Measurements from ENCODE around the gene MSI2.

MSI2 gene

DNA sequence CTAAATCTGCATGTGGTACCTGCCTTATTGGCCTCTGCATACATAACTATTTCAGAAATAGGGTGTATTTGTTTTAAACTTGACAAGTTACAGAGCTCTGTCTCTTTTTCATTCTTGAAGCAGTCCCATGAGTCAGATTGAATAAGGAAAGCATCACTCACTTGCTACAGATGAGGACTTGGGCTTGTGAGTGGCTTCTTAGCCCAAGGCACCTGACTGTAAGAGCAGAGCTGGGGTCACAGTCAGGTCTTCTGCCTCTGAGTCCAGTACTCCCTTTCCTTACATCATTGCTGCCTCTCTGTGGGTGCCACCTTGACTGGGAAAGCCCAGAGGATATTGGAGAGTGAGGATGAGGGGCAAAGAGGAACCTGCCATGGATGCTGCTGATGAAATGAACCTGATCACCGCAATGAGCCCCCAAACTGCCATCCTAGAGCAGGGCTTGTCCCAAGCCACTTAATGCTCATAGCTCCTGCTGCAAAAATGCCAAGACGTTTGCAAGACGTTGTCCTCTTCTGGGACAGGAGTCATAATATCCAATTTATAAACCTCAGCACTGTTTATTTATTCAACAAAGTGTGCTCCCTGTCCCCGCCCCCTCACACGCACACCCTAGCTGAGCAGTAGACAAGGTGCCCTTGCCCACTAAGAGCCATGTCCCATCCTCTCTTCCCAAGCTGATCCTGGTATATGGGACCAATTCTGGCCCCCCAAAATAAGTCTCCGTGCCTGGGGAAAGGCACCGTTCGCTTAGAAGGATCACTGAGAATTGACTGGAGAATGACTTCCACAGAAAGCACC, 414.6 kb downstream of the MSI2 start:
- no peak for TF ChIP-seq JUND (IDR thresholded peaks at IDR 0.05; ENCODE audit: low read depth)
- in situ Hi-C loops (cut with HindIII; ENCODE audit: low pct_unique_long_range_greater_than_20kb, low sequenced_read_pairs): no loop called here
- DNase-seq (ENCODE audit: low read depth in 1 of 2, low spot score in 1 of 2): no peak

DNA sequence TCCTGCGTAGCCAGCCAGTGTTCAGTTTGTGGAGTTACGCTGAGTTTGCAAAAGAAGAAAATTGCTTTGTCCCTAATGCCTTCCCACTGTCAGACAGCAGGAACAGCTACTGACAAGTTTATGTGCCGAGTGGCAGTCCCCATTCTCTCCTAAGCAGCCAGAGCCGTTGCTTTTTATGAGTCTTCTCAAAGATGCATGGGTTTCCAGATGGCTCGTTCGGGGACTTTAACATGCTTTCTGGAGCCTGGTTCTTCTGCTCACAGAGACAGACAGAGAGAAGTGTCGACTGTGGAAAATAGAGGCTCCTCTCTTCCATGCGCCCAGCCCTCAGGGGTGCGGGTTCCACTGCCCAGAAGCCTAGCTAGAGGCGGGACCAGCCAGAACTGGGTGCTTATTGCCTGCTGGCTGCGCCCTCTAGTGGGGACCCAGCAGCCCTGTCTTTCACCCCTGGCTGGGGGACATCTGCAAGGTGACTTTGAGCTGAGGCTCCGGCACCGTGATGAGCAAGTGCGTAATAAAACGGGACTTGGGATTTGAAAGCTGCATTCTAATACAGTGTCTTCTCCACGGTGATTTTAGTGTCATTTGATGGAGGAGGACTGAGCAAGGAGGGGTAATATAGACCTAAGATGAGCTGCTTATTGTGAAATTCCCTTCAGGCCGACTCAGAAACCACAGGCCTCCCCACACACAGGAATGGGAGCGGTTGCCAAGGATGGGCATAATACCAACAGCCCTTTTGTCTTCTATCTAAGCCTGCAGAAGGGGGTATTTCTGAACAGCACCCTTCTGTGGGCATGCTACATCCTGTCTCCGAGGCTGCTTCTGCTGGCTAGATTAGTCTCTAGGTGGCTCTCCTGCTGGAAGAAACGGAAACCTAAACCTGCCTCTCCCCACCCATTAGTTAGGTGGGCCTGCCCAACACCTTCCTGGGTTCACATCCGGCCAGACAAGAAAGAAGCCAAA, 415.6 kb downstream of the MSI2 start:
- TF ChIP-seq JUND (IDR thresholded peaks at IDR 0.05; ENCODE audit: low read depth): no peak
- peak; percentile 74 to 95 for DNase-seq (ENCODE audit: low read depth in 1 of 2, low spot score in 1 of 2)
- in situ Hi-C loops (cut with HindIII; ENCODE audit: low pct_unique_long_range_greater_than_20kb, low sequenced_read_pairs): no loop called here

DNA sequence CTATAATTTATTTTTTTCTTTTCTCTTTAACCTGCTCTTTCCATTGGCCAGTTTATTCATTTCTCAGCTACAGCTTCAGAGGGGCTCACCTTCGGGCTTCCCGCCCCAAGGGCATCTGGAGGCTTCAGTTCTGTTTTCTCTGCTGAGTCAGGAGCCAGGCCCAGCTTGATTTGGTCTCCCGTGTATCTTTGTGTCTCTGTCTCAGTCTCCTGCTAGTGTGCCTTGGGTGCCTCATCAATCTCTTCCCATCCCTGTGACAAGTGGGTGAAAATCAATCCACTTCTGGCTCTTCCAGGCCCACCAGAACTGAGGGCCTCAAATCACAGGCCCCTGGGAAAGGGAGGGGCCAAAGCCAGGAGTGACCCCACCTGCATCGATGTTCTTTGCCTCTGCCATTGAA, 416.6 kb downstream of the MSI2 start:
- no peak for DNase-seq (ENCODE audit: low read depth in 1 of 2, low spot score in 1 of 2)
- TF ChIP-seq JUND (IDR thresholded peaks at IDR 0.05; ENCODE audit: low read depth): no peak
- in situ Hi-C loops (cut with HindIII; ENCODE audit: low pct_unique_long_range_greater_than_20kb, low sequenced_read_pairs): no loop called here

DNA sequence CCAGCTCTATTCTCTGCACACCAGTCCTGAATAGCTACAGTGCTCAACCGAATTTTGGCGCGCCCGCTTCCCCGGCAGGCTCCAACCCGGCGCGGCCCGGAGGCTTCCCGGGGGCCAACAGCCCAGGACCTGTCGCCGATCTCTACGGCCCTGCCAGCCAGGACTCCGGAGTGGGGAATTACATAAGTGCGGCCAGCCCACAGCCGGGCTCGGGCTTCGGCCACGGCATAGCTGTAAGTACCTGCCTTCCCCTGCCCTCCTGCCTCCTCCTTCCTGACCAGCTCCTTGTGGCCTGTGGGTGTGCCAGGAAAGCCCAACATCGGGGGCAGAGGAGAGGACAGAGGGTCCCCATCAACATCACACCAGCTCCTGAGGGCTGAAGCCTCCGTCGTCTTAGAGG, 418.6 kb downstream of the MSI2 start:
- in situ Hi-C loops (cut with HindIII; ENCODE audit: low pct_unique_long_range_greater_than_20kb, low sequenced_read_pairs): no loop called here
- TF ChIP-seq JUND (IDR thresholded peaks at IDR 0.05; ENCODE audit: low read depth): no peak
- no peak for DNase-seq (ENCODE audit: low read depth in 1 of 2, low spot score in 1 of 2)

DNA sequence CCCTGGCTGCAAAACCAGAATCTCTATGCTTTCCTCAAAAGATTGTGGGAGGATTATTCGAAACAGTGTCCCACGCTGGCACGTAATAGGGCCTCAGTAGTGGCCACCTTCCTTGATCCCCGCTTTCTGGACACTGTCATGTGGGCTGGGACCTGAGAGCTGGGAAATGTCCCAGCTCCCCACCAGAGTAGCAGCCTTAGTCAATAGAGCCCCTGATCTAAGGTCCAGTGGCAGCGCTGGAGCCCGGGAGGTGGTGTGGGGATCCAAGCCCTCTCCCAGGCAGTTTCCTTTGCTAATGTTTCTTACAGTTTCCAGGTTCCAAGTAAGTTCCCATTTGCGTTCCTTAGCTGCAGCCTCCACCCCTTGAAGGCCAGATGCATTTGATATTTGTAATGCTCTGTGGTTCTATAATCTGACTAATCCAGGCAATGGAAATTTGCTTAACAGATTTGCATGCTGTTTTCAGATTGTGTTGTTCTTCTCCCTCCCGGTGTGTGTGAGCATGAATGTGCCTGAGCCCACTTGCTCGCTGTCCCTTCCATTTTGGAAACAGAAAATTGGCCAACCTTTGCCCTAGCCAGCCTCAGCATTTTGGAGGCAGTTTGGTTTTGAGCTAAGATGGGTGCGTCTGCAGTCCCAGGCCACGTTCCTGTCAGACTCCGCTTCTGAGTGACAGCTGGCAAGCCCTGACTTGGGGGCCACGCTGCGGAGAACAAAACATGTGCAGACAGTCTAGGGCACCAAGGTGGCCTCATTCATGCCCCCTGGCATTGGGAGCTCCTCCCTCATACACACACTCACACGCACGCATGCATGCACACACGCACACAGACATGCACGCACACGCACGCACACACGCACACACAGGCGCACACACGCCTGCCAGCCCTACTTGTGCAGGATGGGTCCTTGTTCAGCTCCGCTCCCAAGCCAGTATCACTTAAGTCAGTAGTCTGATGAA, 419.4 kb downstream of the MSI2 start:
- DNase-seq (ENCODE audit: low read depth in 1 of 2, low spot score in 1 of 2): no peak
- no peak for TF ChIP-seq JUND (IDR thresholded peaks at IDR 0.05; ENCODE audit: low read depth)
- in situ Hi-C loops (cut with HindIII; ENCODE audit: low pct_unique_long_range_greater_than_20kb, low sequenced_read_pairs): no loop called here

DNA sequence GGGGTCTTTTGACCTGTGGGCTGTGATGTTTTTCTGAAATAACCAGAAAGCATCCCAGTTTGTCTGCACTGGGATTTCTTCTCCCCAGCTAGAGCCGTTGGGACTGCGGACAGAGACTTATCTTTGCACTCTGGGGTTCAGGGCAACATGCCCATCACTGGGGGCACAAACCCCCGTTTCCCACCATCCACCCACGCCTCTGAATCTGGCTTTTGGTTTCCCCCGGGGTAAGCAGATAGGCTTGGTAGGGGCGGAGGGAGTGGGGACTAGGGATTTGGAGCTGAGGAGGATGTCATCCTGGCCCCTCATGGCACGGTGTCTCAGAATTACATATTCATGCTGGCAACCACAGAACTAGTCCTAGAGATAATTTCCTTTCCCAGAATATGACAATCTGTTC, 420.2 kb downstream of the MSI2 start:
- in situ Hi-C loops (cut with HindIII; ENCODE audit: low pct_unique_long_range_greater_than_20kb, low sequenced_read_pairs): no loop called here
- DNase-seq (ENCODE audit: low read depth in 1 of 2, low spot score in 1 of 2): no peak
- no peak for TF ChIP-seq JUND (IDR thresholded peaks at IDR 0.05; ENCODE audit: low read depth)

DNA sequence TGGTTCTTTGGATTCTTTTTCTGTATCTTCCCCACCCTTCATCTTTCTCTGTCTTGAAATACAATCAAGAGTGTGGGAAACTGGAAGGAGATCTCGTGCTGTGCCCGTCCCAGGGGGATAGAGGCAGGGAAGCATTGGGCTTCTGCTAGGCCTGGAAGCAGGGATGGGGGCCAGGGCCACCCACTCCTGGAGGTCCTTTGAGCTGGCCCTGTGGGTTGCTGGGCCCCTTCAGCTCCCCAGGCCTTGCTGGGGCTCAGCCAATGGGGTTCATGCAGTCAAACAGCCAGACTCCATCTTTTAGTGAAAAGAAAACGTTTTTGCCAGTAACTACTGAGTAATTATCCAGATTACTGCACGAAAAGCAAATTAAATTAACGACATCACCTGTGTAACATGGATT, 421.0 kb downstream of the MSI2 start:
- in situ Hi-C loops (cut with HindIII; ENCODE audit: low pct_unique_long_range_greater_than_20kb, low sequenced_read_pairs): no loop called here
- no peak for DNase-seq (ENCODE audit: low read depth in 1 of 2, low spot score in 1 of 2)
- TF ChIP-seq JUND (IDR thresholded peaks at IDR 0.05; ENCODE audit: low read depth): no peak

DNA sequence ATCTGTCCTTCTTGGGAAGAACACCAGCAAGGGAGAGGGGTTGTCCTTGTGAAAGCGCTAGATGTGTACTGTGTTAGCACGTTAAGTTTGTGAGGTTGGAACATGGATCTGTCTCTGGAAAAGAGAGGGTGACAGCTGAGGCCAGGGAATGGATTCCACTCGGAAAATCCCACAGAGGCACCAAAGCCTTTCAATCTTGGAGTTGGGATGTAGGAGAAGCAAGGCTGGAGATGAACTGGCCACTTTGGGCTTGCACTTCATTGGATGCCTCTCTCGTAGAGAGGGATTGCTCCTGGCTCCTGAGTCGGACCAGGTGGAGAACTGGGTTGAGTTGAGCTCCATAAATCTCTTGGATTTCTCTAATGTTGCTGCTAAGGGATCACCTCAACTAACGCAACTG, 421.5 kb downstream of the MSI2 start:
- in situ Hi-C loops (cut with HindIII; ENCODE audit: low pct_unique_long_range_greater_than_20kb, low sequenced_read_pairs): no loop called here
- TF ChIP-seq JUND (IDR thresholded peaks at IDR 0.05; ENCODE audit: low read depth): no peak
- DNase-seq (ENCODE audit: low read depth in 1 of 2, low spot score in 1 of 2): no peak

DNA sequence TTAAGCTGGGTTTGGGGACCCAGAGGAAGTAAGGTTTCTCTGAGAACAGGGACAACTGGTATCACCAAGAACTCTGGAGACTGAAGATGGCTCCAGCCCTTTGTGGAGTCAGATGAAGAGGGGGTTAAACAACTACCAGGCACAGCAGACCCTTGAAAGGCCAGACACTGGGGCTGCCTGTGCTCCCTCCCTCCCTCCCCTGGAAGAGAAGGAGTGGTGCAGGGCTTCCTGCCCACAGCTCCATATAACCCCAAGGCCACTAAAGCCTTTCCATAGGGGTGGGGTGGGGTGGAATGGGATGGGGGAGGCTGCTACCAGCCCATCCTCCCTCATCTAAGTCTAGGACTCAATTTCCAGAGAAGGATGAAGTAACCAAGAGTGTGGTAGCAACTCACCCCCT, 422.1 kb downstream of the MSI2 start:
- no peak for DNase-seq (ENCODE audit: low read depth in 1 of 2, low spot score in 1 of 2)
- TF ChIP-seq JUND (IDR thresholded peaks at IDR 0.05; ENCODE audit: low read depth): no peak
- in situ Hi-C loops (cut with HindIII; ENCODE audit: low pct_unique_long_range_greater_than_20kb, low sequenced_read_pairs): no loop called here

DNA sequence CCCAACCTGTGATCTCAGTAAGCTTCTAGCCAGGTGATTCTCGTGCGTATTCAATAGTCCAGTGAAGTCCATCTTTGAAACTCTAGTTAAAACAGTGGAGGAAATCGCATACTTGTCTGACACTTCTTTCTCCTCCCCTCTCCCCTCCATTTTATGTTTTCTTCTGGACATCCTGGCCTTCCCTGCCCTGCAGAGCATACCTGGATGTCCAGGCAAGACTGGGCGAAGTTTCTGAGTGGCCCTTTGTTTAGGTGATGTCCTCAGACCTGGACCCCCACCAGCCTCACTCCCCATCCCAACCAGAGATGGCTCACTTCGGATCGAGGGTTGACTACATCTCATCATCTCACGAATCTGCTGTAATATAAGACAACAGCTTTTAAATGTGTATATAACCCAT, 423.0 kb downstream of the MSI2 start:
- in situ Hi-C loops (cut with HindIII; ENCODE audit: low pct_unique_long_range_greater_than_20kb, low sequenced_read_pairs): no loop called here
- no peak for DNase-seq (ENCODE audit: low read depth in 1 of 2, low spot score in 1 of 2)
- no peak for TF ChIP-seq JUND (IDR thresholded peaks at IDR 0.05; ENCODE audit: low read depth)

DNA sequence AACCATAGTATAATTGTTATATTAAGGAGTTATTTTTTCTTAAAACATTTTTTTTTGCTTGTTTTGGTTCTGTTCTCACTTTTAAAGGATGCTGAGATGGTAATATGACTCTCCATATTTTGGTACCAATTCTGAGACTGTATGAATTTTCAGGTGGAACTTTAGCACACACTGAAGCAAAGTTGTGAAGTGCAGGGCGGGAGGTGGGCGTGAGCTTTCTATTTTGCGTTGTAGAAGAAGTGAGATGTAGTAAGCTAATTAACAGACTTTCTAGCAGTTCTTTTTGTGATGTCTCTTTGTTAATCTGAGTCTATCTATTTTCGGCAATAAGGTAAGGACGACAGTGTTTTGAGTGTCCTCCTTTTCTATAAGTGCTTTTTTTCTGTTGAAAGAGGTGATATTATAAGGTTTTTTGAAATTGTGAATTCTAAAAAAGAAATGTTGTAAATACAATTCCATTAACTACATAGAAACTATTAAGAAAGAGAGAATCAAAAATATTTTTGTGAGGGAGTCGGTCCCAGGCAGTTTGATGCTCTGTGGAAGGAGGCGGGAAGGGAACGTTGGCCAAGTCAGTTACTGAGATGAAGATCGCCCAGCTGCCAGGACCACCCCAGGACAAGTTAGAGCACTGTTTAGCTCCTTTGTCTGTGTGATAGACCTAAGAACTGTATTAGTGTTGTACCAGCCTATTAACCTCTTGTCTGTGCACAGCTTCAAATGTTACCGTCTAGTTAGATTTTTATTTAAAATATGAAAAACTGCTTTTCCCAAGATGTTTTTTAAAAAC, 423.8 kb downstream of the MSI2 start:
- no peak for DNase-seq (ENCODE audit: low read depth in 1 of 2, low spot score in 1 of 2)
- TF ChIP-seq JUND (IDR thresholded peaks at IDR 0.05; ENCODE audit: low read depth): no peak
- in situ Hi-C loops (cut with HindIII; ENCODE audit: low pct_unique_long_range_greater_than_20kb, low sequenced_read_pairs): no loop called here
